Upper lobe of left lung (tissue), 4 donors: Measurements from ENCODE around the gene GLT8D2.

ENCODE experiments used
- CTCF ChIP-seq, 6 experiments: fragments of 450-650 bp in 4 of 6; fragments of 200-600 bp in 2 of 6; sonication (generic) in 2 of 6; IDR thresholded peaks; one replicate each; pipeline ENCODE4 v1.5.1; 2016 to 2019; ENCODE audit warnings: antibody characterized with exemption in 6 of 6
- EP300 ChIP-seq, 4 donors: sonication (generic); formaldehyde crosslinking; IDR thresholded peaks; one replicate each; pipeline ENCODE4 v1.5.1; 2017; ENCODE audit warnings: antibody characterized with exemption in 4 of 4, control low read depth in 2 of 4
- POLR2A ChIP-seq, 4 donors: fragments of 450-650 bp; IDR thresholded peaks; one replicate each; pipeline ENCODE4 v1.5.1; 2016 to 2017; ENCODE audit warnings: antibody characterized with exemption in 4 of 4, mild to moderate bottlenecking in 2 of 4
- POLR2AphosphoS5 ChIP-seq, 2 donors: sonication (generic); formaldehyde crosslinking; IDR thresholded peaks; one replicate each; pipeline ENCODE4 v1.5.1; 2017; ENCODE audit warnings: antibody characterized with exemption in 2 of 2

GRCh38 chr12:103960616-103961227 is 89.3 kb downstream of the GLT8D2 start:
- TF ChIP-seq POLR2A (IDR thresholded peaks at IDR 0.05) (no peak), CTCF (IDR thresholded peaks at IDR 0.05) (no peak), POLR2AphosphoS5 (IDR thresholded peaks at IDR 0.05) (no peak), EP300 (IDR thresholded peaks at IDR 0.05) (no peak)
